Adrenal gland (tissue), 5 donors: ENCODE measurements around the gene S100A1.

Source experiments
- POLR2A ChIP-seq, 2 donors: fragments of 450-650 bp; IDR thresholded peaks; one replicate each; pipeline ENCODE4 v1.6.1; 2017; ENCODE audit warnings: antibody characterized with exemption in 2 of 2, mild to moderate bottlenecking in 2 of 2, moderate library complexity in 1 of 2
- TF ChIP-seq, protein P1 (sequence below), 6 experiments: fragments of 450-650 bp in 4 of 6; fragments of 200-600 bp in 2 of 6; sonication (generic) in 1 of 6; IDR thresholded peaks; 1 replicate in 5 of 6; 2 replicates in 1 of 6; pipeline versions ENCODE4 v1.5.1 to v1.8.0; 2016 to 2021; ENCODE audit warnings: antibody characterized with exemption in 6 of 6, mild to moderate bottlenecking in 2 of 6, moderate library complexity in 1 of 6
- donor health status: DM: no; HTN: no; CAD: no.

DNA sequence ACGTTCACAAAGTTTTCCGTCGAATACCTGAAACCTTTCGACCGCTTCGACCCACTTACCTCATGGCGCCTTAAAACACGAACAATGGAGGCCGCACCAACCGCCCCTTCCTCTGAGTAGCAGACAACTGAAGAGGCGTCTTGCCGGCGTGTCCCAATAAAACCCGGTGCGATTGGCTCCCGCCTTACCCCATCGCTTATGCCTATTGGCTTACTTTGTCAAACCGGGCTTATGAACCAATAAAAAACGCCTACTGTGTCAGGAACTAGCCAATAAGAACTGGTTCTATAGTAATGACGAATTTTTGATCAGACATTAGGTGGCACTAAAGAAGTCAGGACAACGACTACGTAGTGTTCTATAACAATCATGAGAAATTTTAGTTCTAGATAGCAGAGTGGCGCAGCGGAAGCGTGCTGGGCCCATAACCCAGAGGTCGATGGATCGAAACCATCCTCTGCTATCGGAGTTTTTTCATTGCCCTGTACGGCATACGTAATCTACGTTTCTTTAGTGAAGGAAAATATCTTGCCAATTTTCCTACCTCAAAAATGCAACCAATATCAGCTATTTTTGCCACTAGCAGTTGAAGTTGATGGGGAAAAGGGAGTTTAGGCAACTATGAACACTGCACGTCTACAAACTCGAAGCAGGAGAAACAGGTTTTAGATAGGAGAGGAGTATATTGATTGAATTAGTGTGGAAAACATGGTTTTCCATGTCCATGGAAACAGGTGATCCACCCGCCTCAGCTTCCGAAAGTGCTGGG lies 42.8 kb downstream of the S100A1 start, which contains the start of gene ILF2:
- peak; percentile 66 to 95 for TF ChIP-seq POLR2A (IDR thresholded peaks at IDR 0.05)
- TF ChIP-seq, protein P1, sequence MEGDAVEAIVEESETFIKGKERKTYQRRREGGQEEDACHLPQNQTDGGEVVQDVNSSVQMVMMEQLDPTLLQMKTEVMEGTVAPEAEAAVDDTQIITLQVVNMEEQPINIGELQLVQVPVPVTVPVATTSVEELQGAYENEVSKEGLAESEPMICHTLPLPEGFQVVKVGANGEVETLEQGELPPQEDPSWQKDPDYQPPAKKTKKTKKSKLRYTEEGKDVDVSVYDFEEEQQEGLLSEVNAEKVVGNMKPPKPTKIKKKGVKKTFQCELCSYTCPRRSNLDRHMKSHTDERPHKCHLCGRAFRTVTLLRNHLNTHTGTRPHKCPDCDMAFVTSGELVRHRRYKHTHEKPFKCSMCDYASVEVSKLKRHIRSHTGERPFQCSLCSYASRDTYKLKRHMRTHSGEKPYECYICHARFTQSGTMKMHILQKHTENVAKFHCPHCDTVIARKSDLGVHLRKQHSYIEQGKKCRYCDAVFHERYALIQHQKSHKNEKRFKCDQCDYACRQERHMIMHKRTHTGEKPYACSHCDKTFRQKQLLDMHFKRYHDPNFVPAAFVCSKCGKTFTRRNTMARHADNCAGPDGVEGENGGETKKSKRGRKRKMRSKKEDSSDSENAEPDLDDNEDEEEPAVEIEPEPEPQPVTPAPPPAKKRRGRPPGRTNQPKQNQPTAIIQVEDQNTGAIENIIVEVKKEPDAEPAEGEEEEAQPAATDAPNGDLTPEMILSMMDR (IDR thresholded peaks at IDR 0.05): peak in 1 of 6 experiments; percentile 4
